Naive thymus-derived CD4-positive, alpha-beta T cell (primary cell): ENCODE results near the gene ZNF331. TPM values are rescaled to one million over a fixed set of nuclear protein-coding genes. Genes with fewer than 3 reads are reported as not detected.
A peak's percentile ranks its signal among the peaks of the same experiment; 100 is the strongest.

Experiments
- ATAC-seq: fragments of 150-1000 bp; cut with Tn5 transposase; 2 replicates; pipeline ENCODE4 v1.10.0; 2021; ENCODE audit warnings: mild to moderate bottlenecking, moderate library complexity
- CTCF ChIA-PET: fragments of 350-600 bp; sonication (Branson Sonifier 250); formaldehyde crosslinking; loops from one replicate; lab custom pipeline; 2021; ENCODE audit warnings: antibody characterized with exemption; lab: Charles Lee
- POLR2A ChIA-PET: fragments of 350-600 bp; sonication (Branson Sonifier 250); formaldehyde crosslinking; loops from one replicate; lab custom pipeline; 2021; ENCODE audit warnings: antibody characterized with exemption, inconsistent platforms; lab: Charles Lee
- DNase-seq, 9 donors: peaks; one replicate each; pipeline versions ENCODE4 v3.0.0 to v3.0.0-alpha.2; 2020 to 2022; ENCODE audit warnings: mixed read lengths in 1 of 9
- H3K27ac ChIP-seq: one replicate; pipeline ENCODE4 v1.7.0; 2013; ENCODE audit warnings: mild to moderate bottlenecking, low read depth, low read length, moderate library complexity
- H3K27me3 ChIP-seq, 2 donors: one replicate each; pipeline ENCODE4 v1.7.0; 2013; ENCODE audit warnings: low read length in 2 of 2, mild to moderate bottlenecking in 2 of 2, moderate library complexity in 2 of 2; ENCODE audit not compliant: control insufficient read depth in 2 of 2, insufficient read depth in 2 of 2
- H3K36me3 ChIP-seq, 3 experiments: 1 replicate in 2 of 3; 2 replicates in 1 of 3; pipeline ENCODE4 v1.7.0; 2013; ENCODE audit warnings: low read length in 3 of 3, mild to moderate bottlenecking in 3 of 3, moderate library complexity in 1 of 3; ENCODE audit not compliant: insufficient read depth in 3 of 3, control insufficient read depth in 2 of 3
- H3K4me1 ChIP-seq, 2 donors: one replicate each; pipeline ENCODE4 v1.7.0; 2013; ENCODE audit warnings: low read length in 2 of 2, mild to moderate bottlenecking in 2 of 2, moderate library complexity in 1 of 2; ENCODE audit not compliant: control insufficient read depth in 2 of 2, insufficient read depth in 2 of 2
- H3K4me3 ChIP-seq: 2 replicates; pipeline ENCODE4 v1.7.0; 2013; ENCODE audit warnings: mild to moderate bottlenecking, low read length
- H3K9me3 ChIP-seq, 3 experiments: 1 replicate in 2 of 3; 2 replicates in 1 of 3; pipeline ENCODE4 v1.7.0; 2013; ENCODE audit warnings: low read length in 3 of 3; ENCODE audit not compliant: control insufficient read depth in 2 of 3
- H3K27ac Mint-ChIP-seq, 9 donors: one replicate each; pipeline ENCODE4 v1.8.0; 2020 to 2022; ENCODE audit warnings: mixed read lengths in 9 of 9, mild to moderate bottlenecking in 8 of 9, moderate library complexity in 5 of 9, inconsistent platforms in 2 of 9
- H3K27me3 Mint-ChIP-seq, 5 donors: one replicate each; pipeline ENCODE4 v1.8.0; 2021 to 2022; ENCODE audit warnings: mixed read lengths in 5 of 5, mild to moderate bottlenecking in 1 of 5
- H3K36me3 Mint-ChIP-seq, 5 donors: one replicate each; pipeline ENCODE4 v1.8.0; 2020 to 2022; ENCODE audit warnings: mixed read lengths in 5 of 5, mild to moderate bottlenecking in 3 of 5, inconsistent platforms in 1 of 5
- H3K4me1 Mint-ChIP-seq, 7 donors: one replicate each; pipeline ENCODE4 v1.8.0; 2020 to 2022; ENCODE audit warnings: mixed read lengths in 7 of 7, mild to moderate bottlenecking in 3 of 7, inconsistent platforms in 1 of 7
- H3K4me3 Mint-ChIP-seq, 10 donors: one replicate each; pipeline ENCODE4 v1.8.0; 2020 to 2022; ENCODE audit warnings: mild to moderate bottlenecking in 10 of 10, mixed read lengths in 10 of 10, moderate library complexity in 6 of 10, inconsistent platforms in 2 of 10
- H3K9me3 Mint-ChIP-seq, 11 donors: one replicate each; pipeline ENCODE4 v1.8.0; 2020 to 2022; ENCODE audit warnings: mixed read lengths in 11 of 11, mild to moderate bottlenecking in 4 of 11, inconsistent platforms in 1 of 11, moderate library complexity in 1 of 11
- intact Hi-C, 2 donors: fragments of 100-400 bp; cut with micrococcal nuclease; formaldehyde crosslinking; loops; one replicate each; pipeline ENCODE4 v1.15.1; 2023
- polyA plus RNA-seq, 2 donors: library from polyadenylated mRNA; unstranded; fragments of 300-500 nt; fragmentation: Illumina TruSeq; gene quantifications; one replicate each; pipeline ENCODE4 v1.2.3, GENCODE V29; 2021
- total RNA-seq, 6 experiments: library from RNA in 5 of 6; stranded (reverse) in 5 of 6; gene quantifications; 1 replicate in 5 of 6; 2 replicates in 1 of 6; pipeline ENCODE4 v1.2.3 and lab custom pipeline; 2021 to 2026

The ZNF331 gene
- total and polyA plus RNA-seq, 7 experiments from 2014 or later = 18.1 to 318 (median 68.0) TPM

DNA sequence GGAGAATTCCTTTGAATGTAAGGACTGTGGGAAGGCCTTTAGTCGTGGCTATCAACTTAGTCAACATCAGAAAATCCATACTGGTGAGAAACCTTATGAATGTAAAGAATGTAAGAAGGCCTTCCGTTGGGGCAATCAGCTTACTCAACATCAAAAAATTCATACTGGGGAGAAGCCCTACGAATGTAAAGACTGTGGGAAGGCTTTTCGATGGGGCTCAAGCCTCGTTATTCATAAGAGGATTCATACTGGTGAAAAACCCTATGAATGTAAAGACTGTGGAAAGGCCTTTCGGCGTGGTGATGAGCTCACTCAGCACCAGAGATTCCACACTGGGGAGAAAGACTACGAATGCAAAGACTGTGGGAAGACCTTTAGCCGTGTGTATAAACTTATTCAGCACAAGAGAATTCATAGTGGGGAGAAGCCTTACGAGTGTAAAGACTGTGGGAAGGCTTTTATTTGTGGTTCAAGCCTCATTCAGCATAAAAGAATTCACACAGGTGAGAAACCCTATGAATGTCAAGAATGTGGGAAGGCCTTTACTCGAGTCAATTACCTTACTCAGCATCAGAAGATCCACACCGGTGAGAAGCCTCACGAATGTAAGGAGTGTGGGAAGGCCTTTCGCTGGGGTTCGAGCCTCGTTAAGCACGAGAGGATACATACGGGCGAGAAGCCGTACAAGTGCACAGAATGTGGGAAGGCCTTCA lies 39.2 kb downstream of the ZNF331 start:
- H3K4me3 ChIP-seq = peak overlapping the region; percentile 34
- intact Hi-C loops = no loop called here
- Mint-ChIP-seq H3K4me3 (peak overlapping the region in 1 of 10 donors; percentile 13), H3K4me1 (no peaks in the 10 kb centered on the region), H3K27me3 (no peaks in the 10 kb centered on the region), H3K27ac (peak overlapping the region in 2 of 9 donors; percentile 55 to 81), H3K36me3 (peaks cover 28 to 78% (median 69%) of the 10 kb centered on the region in 5 donors), H3K9me3 (peaks cover 0 to 92% (median 63%) of the 10 kb centered on the region in 11 donors)
- H3K27ac ChIP-seq = no peak overlapping the region
- H3K36me3 ChIP-seq = peaks cover 25 to 76% (median 26%) of the 10 kb centered on the region in 3 experiments
- ChIA-PET CTCF (no interaction called here), POLR2A (no interaction called here)
- H3K27me3 ChIP-seq = no peaks in the 10 kb centered on the region
- no peaks in the 10 kb centered on the region for H3K4me1 ChIP-seq
- H3K9me3 ChIP-seq = peaks cover 16 to 89% (median 34%) of the 10 kb centered on the region in 3 experiments
- ATAC-seq = no peak
- DNase-seq = no peak

DNA sequence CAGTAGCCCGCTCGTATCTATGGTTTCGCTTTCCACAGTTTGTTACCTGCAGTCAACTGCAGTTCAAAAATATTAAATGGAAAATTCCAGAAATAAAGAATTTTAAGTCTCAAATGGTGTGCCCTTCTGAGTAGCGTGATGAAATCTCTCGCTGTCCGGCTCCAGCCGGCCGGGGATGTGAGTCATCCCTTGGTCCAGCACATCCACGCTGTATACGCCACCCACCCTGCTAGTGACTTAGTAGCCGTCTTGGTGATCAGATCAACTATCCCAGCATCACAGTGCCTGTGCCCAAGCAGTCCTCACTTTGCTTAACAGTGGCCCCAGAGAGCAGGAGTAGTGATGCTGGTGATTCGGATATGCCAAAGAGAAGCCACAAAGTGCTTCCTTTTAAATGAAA lies 40.0 kb downstream of the ZNF331 start:
- H3K4me1 Mint-ChIP-seq = no peaks in the 10 kb centered on the region
- H3K4me3 Mint-ChIP-seq = no peak overlapping the region
- CTCF ChIA-PET = no interaction called here
- ATAC-seq (no peak), DNase-seq (no peak)
- H3K27ac Mint-ChIP-seq = peak overlapping the region in 1 of 9 donors; percentile 81
- POLR2A ChIA-PET = no interaction called here
- H3K4me3 ChIP-seq = peak overlapping the region; percentile 34
- H3K9me3 ChIP-seq = peaks cover 16 to 89% (median 34%) of the 10 kb centered on the region in 3 experiments
- peaks cover 25 to 68% (median 25%) of the 10 kb centered on the region in 3 experiments for H3K36me3 ChIP-seq
- intact Hi-C loops = no loop called here
- H3K27me3 Mint-ChIP-seq = no peaks in the 10 kb centered on the region
- H3K36me3 Mint-ChIP-seq = peaks cover 28 to 71% (median 62%) of the 10 kb centered on the region in 5 donors
- no peak overlapping the region for H3K27ac ChIP-seq
- H3K9me3 Mint-ChIP-seq = peaks cover 0 to 91% (median 65%) of the 10 kb centered on the region in 11 donors
- H3K27me3 ChIP-seq = no peaks in the 10 kb centered on the region
- H3K4me1 ChIP-seq = no peaks in the 10 kb centered on the region

- H3K9me3 Mint-ChIP-seq = peaks cover 0 to 90% (median 65%) of the 10 kb centered on the region in 11 donors
- CTCF ChIA-PET = no interaction called here
Measured at GRCh38 chr19:53579518-53579917, 41.6 kb downstream of the ZNF331 start.

DNA sequence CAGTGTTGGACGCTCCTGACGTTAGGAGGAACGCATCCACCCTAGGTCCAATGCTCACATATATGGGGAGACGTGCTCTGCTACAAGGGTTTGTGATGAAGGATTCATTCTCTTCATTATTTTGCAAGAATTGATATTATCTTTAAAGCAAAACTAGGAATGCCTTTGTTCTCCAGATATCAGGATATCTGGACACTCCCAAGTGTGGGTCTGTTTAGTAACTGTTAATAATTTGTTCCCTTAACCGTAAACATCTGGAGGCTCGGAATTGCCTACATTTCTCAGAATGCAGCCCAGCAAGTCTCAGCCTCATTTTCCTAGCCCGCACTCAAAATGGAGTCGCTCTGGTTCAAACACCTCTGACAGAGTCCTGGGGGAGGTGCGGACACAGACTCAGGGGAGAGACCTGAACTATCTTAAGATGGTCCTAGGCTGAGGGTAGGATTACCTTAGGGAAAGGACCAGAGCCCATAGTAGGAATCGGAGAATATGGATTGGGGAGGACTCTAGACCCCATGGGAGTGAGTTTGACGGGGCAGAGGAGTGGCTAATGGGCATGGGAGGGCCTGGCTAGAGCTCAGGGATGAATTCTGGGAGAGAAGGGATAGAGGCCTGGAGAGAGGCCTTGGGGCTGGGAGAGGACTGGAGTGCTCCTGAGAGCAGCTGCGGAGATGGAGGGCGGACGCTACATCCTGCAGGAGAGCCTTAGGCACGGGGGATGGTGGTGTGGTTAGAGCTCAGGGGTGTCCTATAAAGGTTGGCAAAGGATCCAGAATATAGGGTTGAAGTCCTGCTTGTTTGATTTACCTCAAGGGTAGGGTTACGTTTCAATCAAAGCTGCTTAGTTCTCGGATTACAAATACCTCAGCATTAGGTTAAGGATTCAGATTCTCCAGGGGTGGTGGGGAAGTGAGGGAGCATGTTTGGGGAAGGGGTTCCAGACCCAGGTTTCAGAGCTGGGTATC lies 43.2 kb downstream of the ZNF331 start:
- Mint-ChIP-seq H3K27ac (peak overlapping the region in 2 of 9 donors; percentile 30 to 84), H3K4me3 (peak overlapping the region in 1 of 10 donors; percentile 17), H3K9me3 (peaks cover 0 to 77% (median 54%) of the 10 kb centered on the region in 11 donors), H3K36me3 (peaks cover 27 to 41% (median 38%) of the 10 kb centered on the region in 5 donors), H3K27me3 (no peaks in the 10 kb centered on the region), H3K4me1 (no peaks in the 10 kb centered on the region)
- Histone ChIP-seq H3K4me1 (no peaks in the 10 kb centered on the region), H3K27me3 (no peaks in the 10 kb centered on the region), H3K36me3 (peaks cover 19 to 38% (median 23%) of the 10 kb centered on the region in 3 experiments), H3K9me3 (peaks cover 16 to 70% (median 34%) of the 10 kb centered on the region in 3 experiments), H3K4me3 (no peak overlapping the region), H3K27ac (no peak overlapping the region)
- ChIA-PET CTCF (no interaction called here), POLR2A (no interaction called here)
- intact Hi-C loops = no loop called here
- ATAC-seq (peak; percentile 33), DNase-seq (no peak)

More at GRCh38 chr19:53579518-53579917, 41.6 kb downstream of the ZNF331 start:
- H3K27ac Mint-ChIP-seq = peak overlapping the region in 2 of 9 donors; percentile 38 to 72
- H3K27me3 ChIP-seq = no peaks in the 10 kb centered on the region
- H3K4me1 ChIP-seq = no peaks in the 10 kb centered on the region
- no peaks in the 10 kb centered on the region for H3K4me1 Mint-ChIP-seq
- intact Hi-C loops = no loop called here
- DNase-seq (no peak), ATAC-seq (no peak)
- H3K9me3 ChIP-seq = peaks cover 16 to 86% (median 34%) of the 10 kb centered on the region in 3 experiments
- H3K36me3 ChIP-seq = peaks cover 25 to 53% (median 25%) of the 10 kb centered on the region in 3 experiments
- H3K4me3 Mint-ChIP-seq = no peak overlapping the region
- no peak overlapping the region for H3K27ac ChIP-seq
- no peaks in the 10 kb centered on the region for H3K27me3 Mint-ChIP-seq
- POLR2A ChIA-PET = no interaction called here
- H3K4me3 ChIP-seq = no peak overlapping the region
- peaks cover 28 to 57% (median 49%) of the 10 kb centered on the region in 5 donors for H3K36me3 Mint-ChIP-seq

GRCh38 chr19:53581871-53582279 lies 43.9 kb downstream of the ZNF331 start:
- Histone ChIP-seq H3K27me3 (no peaks in the 10 kb centered on the region), H3K36me3 (peaks cover 12 to 30% (median 16%) of the 10 kb centered on the region in 3 experiments), H3K4me3 (no peak overlapping the region), H3K4me1 (no peaks in the 10 kb centered on the region), H3K27ac (no peak overlapping the region), H3K9me3 (peaks cover 13 to 63% (median 31%) of the 10 kb centered on the region in 3 experiments)
- intact Hi-C loops = no loop called here
- peaks cover 5 to 76% (median 52%) of the 10 kb centered on the region in 11 donors for H3K9me3 Mint-ChIP-seq
- ATAC-seq = no peak
- peak overlapping the region in 1 of 9 donors; percentile 84 for H3K27ac Mint-ChIP-seq
- H3K27me3 Mint-ChIP-seq = no peaks in the 10 kb centered on the region
- ChIA-PET CTCF (no interaction called here), POLR2A (no interaction called here)
- H3K36me3 Mint-ChIP-seq = peaks cover 20 to 34% (median 31%) of the 10 kb centered on the region in 5 donors
- peak overlapping the region in 1 of 10 donors; percentile 17 for H3K4me3 Mint-ChIP-seq
- H3K4me1 Mint-ChIP-seq = no peaks in the 10 kb centered on the region
- DNase-seq = no peak

DNA sequence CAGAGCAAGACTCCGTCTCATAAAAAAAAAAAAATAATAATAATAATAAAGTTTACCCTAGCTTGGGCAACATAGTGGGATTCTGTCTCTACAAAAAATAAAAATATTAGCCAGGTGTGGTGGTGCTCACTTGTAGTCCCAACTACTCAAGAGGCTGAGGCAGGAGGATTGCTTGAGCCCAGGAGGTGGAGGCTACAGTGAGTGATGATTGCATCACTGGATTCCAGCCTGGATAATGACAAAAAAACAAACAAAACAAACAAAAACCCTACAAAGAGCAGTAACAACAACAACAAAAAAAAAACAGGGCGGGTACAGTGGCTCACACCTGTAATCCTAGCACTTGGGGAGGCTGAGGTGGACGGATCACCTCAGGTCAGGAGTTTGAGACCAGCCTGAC lies 45.2 kb downstream of the ZNF331 start:
- H3K9me3 ChIP-seq = peaks cover 0 to 50% (median 21%) of the 10 kb centered on the region in 3 experiments
- ChIA-PET POLR2A (no interaction called here), CTCF (no interaction called here)
- no peak overlapping the region for H3K27ac Mint-ChIP-seq
- no peak overlapping the region for H3K27ac ChIP-seq
- ATAC-seq (no peak), DNase-seq (no peak)
- H3K4me3 ChIP-seq = no peak overlapping the region
- H3K9me3 Mint-ChIP-seq = peaks cover 5 to 69% (median 41%) of the 10 kb centered on the region in 11 donors
- H3K4me1 Mint-ChIP-seq = no peaks in the 10 kb centered on the region
- H3K36me3 ChIP-seq = peaks cover 0 to 17% (median 4%) of the 10 kb centered on the region in 3 experiments
- no peaks in the 10 kb centered on the region for H3K27me3 ChIP-seq
- no peaks in the 10 kb centered on the region for H3K27me3 Mint-ChIP-seq
- no peak overlapping the region for H3K4me3 Mint-ChIP-seq
- no peaks in the 10 kb centered on the region for H3K4me1 ChIP-seq
- intact Hi-C loops = no loop called here
- H3K36me3 Mint-ChIP-seq = peaks cover 12 to 21% (median 18%) of the 10 kb centered on the region in 5 donors
